Measurements from ENCODE around the gene DHX35.

DNA sequence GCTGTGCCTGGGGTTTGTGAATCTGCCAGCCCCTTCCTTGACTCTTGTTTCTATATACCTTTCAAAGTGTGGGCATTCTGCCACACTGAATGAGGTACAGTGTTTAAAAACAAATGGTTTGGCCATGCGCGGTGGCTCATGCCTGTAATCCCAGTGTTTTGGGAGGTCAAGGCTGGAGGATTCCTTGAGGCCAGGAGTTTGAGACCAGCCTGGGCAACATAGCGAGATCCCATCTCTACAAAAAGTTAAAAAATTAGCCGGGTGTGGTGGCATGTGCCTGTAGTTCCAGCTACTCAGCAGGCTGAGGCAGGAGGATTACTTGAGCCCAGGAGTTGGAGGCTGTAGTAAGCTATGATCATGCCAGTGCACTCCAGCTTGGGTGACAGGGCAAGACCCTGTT is 30.2 kb upstream of the DHX35 start:
- TF ChIP-seq CTCF (IDR thresholded peaks at IDR 0.05): no peak
- TF ChIP-seq POLR2A (IDR thresholded peaks at IDR 0.05): no peak
